ENCODE measurements around the gene FOXD2. TPM values are rescaled to one million over a fixed set of nuclear protein-coding genes. Genes with fewer than 3 reads are reported as not detected.

FOXD2 gene
- total RNA-seq, 1 experiment from 2014 or later = 0.07 TPM

GRCh38 chr1:47424336-47424982 lies 13.4 kb upstream of the FOXD2 start:
- DNase-seq (ENCODE audit: low spot score) (peak; percentile 75), ATAC-seq (peak; percentile 97)
- TF ChIP-seq USF1 (CRISPR knock-in tag; IDR thresholded peaks at IDR 0.05) = no peak
- 0 out of 2 replicates have a peak, but pooled peaks have one; percentile 49 for TF ChIP-seq TEAD1 (CRISPR knock-in tag; IDR thresholded peaks at IDR 0.05)
- TF ChIP-seq NR2C2 (CRISPR knock-in tag; IDR thresholded peaks at IDR 0.05) = no peak
- TF ChIP-seq ARID4B (CRISPR knock-in tag; IDR thresholded peaks at IDR 0.05; ENCODE audit: borderline replicate concordance) = no peak
- TF ChIP-seq, protein P1, sequence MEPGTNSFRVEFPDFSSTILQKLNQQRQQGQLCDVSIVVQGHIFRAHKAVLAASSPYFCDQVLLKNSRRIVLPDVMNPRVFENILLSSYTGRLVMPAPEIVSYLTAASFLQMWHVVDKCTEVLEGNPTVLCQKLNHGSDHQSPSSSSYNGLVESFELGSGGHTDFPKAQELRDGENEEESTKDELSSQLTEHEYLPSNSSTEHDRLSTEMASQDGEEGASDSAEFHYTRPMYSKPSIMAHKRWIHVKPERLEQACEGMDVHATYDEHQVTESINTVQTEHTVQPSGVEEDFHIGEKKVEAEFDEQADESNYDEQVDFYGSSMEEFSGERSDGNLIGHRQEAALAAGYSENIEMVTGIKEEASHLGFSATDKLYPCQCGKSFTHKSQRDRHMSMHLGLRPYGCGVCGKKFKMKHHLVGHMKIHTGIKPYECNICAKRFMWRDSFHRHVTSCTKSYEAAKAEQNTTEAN (CRISPR knock-in tag; IDR thresholded peaks at IDR 0.05) = no peak
- TF ChIP-seq CTCF (IDR thresholded peaks at IDR 0.05) = peak; percentile 65
- no peak for TF ChIP-seq GABPB1 (CRISPR knock-in tag; IDR thresholded peaks at IDR 0.05)
- no peak for TF ChIP-seq IRF2 (CRISPR knock-in tag; IDR thresholded peaks at IDR 0.05; ENCODE audit: borderline replicate concordance, low read depth)
- TF ChIP-seq SP1 (CRISPR knock-in tag; conservative IDR thresholded peaks at IDR 0.05) = 0 out of 2 replicates have a peak, but pooled peaks have one; percentile 22
- TF ChIP-seq, protein P2, sequence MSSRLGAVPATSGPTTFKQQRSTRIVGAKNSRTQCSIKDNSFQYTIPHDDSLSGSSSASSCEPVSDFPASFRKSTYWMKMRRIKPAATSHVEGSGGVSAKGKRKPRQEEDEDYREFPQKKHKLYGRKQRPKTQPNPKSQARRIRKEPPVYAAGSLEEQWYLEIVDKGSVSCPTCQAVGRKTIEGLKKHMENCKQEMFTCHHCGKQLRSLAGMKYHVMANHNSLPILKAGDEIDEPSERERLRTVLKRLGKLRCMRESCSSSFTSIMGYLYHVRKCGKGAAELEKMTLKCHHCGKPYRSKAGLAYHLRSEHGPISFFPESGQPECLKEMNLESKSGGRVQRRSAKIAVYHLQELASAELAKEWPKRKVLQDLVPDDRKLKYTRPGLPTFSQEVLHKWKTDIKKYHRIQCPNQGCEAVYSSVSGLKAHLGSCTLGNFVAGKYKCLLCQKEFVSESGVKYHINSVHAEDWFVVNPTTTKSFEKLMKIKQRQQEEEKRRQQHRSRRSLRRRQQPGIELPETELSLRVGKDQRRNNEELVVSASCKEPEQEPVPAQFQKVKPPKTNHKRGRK (CRISPR knock-in tag; IDR thresholded peaks at IDR 0.05; ENCODE audit: borderline replicate concordance) = no peak
- TF ChIP-seq GTF2I (CRISPR knock-in tag; conservative IDR thresholded peaks at IDR 0.05) = no peak
- H3K9me3 Mint-ChIP-seq = no peaks in the 10 kb centered on the region
- POLR2A ChIA-PET = no interaction called here
- no peak overlapping the region for H3K4me3 Mint-ChIP-seq
- peaks cover 93% of the 10 kb centered on the region for H3K27me3 Mint-ChIP-seq (ENCODE audit: low read depth)
- H3K4me1 Mint-ChIP-seq = peaks cover 11% of the 10 kb centered on the region
- CTCF ChIA-PET = interaction anchor here (0.6 to 8.7 kb wide), 28 partner anchors 8 to 619 kb away, joined by 3 to 109 read pairs (median 4); partner anchors contain the start of gene FOXD2
- no peaks in the 10 kb centered on the region for H3K36me3 Mint-ChIP-seq
- H3K27ac Mint-ChIP-seq = no peak overlapping the region

- DNase-seq (ENCODE audit: low spot score) (peak; percentile 49), ATAC-seq (peak; percentile 12)
- no peak overlapping the region for H3K27ac Mint-ChIP-seq
- no peak overlapping the region for H3K4me3 Mint-ChIP-seq
- no peaks in the 10 kb centered on the region for H3K9me3 Mint-ChIP-seq
- 0 out of 2 replicates have a peak, but pooled peaks cover 5% of the 10 kb centered on the region for H3K36me3 Mint-ChIP-seq
- H3K4me1 Mint-ChIP-seq = peaks cover 43% of the 10 kb centered on the region
- ChIA-PET CTCF (interaction anchor here (0.7 to 8.4 kb wide), 57 partner anchors 8 to 383 kb away, joined by 3 to 177 read pairs (median 4); partner anchors contain the start of genes CMPK1 and TAL1), POLR2A (no interaction called here)
- H3K27me3 Mint-ChIP-seq (ENCODE audit: low read depth) = peaks cover 100% of the 10 kb centered on the region
- TF ChIP-seq PREB (CRISPR knock-in tag; IDR thresholded peaks at IDR 0.05; ENCODE audit: borderline replicate concordance) (no peak), TEAD4 (CRISPR knock-in tag; IDR thresholded peaks at IDR 0.05) (no peak), SP1 (CRISPR knock-in tag; conservative IDR thresholded peaks at IDR 0.05) (no peak), GTF2I (CRISPR knock-in tag; conservative IDR thresholded peaks at IDR 0.05) (no peak), ZNF671 (CRISPR knock-in tag; IDR thresholded peaks at IDR 0.05) (no peak), USF2 (CRISPR knock-in tag; IDR thresholded peaks at IDR 0.05) (no peak), ZNF396 (CRISPR knock-in tag; IDR thresholded peaks at IDR 0.05; ENCODE audit: borderline replicate concordance) (no peak), RORB (CRISPR knock-in tag; IDR thresholded peaks at IDR 0.05) (no peak)
- TF ChIP-seq, protein P3, sequence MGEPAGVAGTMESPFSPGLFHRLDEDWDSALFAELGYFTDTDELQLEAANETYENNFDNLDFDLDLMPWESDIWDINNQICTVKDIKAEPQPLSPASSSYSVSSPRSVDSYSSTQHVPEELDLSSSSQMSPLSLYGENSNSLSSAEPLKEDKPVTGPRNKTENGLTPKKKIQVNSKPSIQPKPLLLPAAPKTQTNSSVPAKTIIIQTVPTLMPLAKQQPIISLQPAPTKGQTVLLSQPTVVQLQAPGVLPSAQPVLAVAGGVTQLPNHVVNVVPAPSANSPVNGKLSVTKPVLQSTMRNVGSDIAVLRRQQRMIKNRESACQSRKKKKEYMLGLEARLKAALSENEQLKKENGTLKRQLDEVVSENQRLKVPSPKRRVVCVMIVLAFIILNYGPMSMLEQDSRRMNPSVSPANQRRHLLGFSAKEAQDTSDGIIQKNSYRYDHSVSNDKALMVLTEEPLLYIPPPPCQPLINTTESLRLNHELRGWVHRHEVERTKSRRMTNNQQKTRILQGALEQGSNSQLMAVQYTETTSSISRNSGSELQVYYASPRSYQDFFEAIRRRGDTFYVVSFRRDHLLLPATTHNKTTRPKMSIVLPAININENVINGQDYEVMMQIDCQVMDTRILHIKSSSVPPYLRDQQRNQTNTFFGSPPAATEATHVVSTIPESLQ (CRISPR knock-in tag; IDR thresholded peaks at IDR 0.05) = no peak
- TF ChIP-seq, protein P4, sequence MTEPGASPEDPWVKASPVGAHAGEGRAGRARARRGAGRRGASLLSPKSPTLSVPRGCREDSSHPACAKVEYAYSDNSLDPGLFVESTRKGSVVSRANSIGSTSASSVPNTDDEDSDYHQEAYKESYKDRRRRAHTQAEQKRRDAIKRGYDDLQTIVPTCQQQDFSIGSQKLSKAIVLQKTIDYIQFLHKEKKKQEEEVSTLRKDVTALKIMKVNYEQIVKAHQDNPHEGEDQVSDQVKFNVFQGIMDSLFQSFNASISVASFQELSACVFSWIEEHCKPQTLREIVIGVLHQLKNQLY (CRISPR knock-in tag; IDR thresholded peaks at IDR 0.05) = no peak
Observed at GRCh38 chr1:47431534-47431933, 6.3 kb upstream of the FOXD2 start.

All from WTC11 (cell line).